ENCODE measurements around the gene ADORA2B.
"Not testable (repeated sequence)": the region's sequence is repeated elsewhere in the genome, so short reads cannot be mapped to it uniquely, and the experiment has no call there.

GRCh38 chr17:15899596-15899995 is 45.3 kb upstream of the ADORA2B start:
- not testable (repeated sequence) for TF ChIP-seq PPARA (CRISPR knock-in tag; IDR thresholded peaks at IDR 0.05; ENCODE audit: borderline replicate concordance); ZC3H10 (CRISPR knock-in tag; IDR thresholded peaks at IDR 0.05); RARB (CRISPR knock-in tag; IDR thresholded peaks at IDR 0.05); POU6F1 (CRISPR knock-in tag; IDR thresholded peaks at IDR 0.05; ENCODE audit: borderline replicate concordance, low read depth); ARNTL (CRISPR knock-in tag; IDR thresholded peaks at IDR 0.05; ENCODE audit: borderline replicate concordance, low read depth); ZFP30 (CRISPR knock-in tag; IDR thresholded peaks at IDR 0.05); TCF4 (CRISPR knock-in tag; IDR thresholded peaks at IDR 0.05; ENCODE audit: borderline replicate concordance); CSDC2 (CRISPR knock-in tag; IDR thresholded peaks at IDR 0.05); ZFP3 (CRISPR knock-in tag; IDR thresholded peaks at IDR 0.05)
- TF ChIP-seq, protein P1, sequence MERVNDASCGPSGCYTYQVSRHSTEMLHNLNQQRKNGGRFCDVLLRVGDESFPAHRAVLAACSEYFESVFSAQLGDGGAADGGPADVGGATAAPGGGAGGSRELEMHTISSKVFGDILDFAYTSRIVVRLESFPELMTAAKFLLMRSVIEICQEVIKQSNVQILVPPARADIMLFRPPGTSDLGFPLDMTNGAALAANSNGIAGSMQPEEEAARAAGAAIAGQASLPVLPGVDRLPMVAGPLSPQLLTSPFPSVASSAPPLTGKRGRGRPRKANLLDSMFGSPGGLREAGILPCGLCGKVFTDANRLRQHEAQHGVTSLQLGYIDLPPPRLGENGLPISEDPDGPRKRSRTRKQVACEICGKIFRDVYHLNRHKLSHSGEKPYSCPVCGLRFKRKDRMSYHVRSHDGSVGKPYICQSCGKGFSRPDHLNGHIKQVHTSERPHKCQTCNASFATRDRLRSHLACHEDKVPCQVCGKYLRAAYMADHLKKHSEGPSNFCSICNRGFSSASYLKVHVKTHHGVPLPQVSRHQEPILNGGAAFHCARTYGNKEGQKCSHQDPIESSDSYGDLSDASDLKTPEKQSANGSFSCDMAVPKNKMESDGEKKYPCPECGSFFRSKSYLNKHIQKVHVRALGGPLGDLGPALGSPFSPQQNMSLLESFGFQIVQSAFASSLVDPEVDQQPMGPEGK (CRISPR knock-in tag; IDR thresholded peaks at IDR 0.05; ENCODE audit: borderline replicate concordance): not testable (repeated sequence)
- TF ChIP-seq, protein P2, sequence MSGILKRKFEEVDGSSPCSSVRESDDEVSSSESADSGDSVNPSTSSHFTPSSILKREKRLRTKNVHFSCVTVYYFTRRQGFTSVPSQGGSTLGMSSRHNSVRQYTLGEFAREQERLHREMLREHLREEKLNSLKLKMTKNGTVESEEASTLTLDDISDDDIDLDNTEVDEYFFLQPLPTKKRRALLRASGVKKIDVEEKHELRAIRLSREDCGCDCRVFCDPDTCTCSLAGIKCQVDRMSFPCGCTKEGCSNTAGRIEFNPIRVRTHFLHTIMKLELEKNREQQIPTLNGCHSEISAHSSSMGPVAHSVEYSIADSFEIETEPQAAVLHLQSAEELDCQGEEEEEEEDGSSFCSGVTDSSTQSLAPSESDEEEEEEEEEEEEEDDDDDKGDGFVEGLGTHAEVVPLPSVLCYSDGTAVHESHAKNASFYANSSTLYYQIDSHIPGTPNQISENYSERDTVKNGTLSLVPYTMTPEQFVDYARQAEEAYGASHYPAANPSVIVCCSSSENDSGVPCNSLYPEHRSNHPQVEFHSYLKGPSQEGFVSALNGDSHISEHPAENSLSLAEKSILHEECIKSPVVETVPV (CRISPR knock-in tag; IDR thresholded peaks at IDR 0.05): not testable (repeated sequence)
